Activated CD4-positive, alpha-beta T cell treated with anti-CD3 and anti-CD28 coated beads, Interleukin-2, amount 10 ng/mL, durations not matched to agents 7 days and 5 days (primary cell): ENCODE results near the gene DSCAML1. TPM values are rescaled to one million over a fixed set of nuclear protein-coding genes. Genes with fewer than 3 reads are reported as not detected.

Experiments used
- CTCF ChIA-PET: fragments of 350-600 bp; sonication (Branson Sonifier 250); formaldehyde crosslinking; loops from one replicate; lab custom pipeline; 2021; ENCODE audit warnings: antibody characterized with exemption; lab: Charles Lee
- POLR2A ChIA-PET: fragments of 350-600 bp; sonication (Branson Sonifier 250); formaldehyde crosslinking; loops from one replicate; lab custom pipeline; 2021; ENCODE audit warnings: antibody characterized with exemption; lab: Charles Lee
- DNase-seq: peaks from one replicate; pipeline ENCODE4 v3.0.0-alpha.2; 2020
- H3K27ac Mint-ChIP-seq: one replicate; pipeline ENCODE4 v1.8.0; 2021; ENCODE audit warnings: mild to moderate bottlenecking, moderate library complexity, mixed read lengths
- H3K27me3 Mint-ChIP-seq: one replicate; pipeline ENCODE4 v1.8.0; 2021; ENCODE audit warnings: mixed read lengths
- H3K36me3 Mint-ChIP-seq: one replicate; pipeline ENCODE4 v1.8.0; 2021; ENCODE audit warnings: low read depth, mixed read lengths
- H3K4me1 Mint-ChIP-seq: one replicate; pipeline ENCODE4 v1.8.0; 2021; ENCODE audit warnings: mixed read lengths
- H3K4me3 Mint-ChIP-seq: one replicate; pipeline ENCODE4 v1.8.0; 2021; ENCODE audit warnings: mild to moderate bottlenecking, moderate library complexity, mixed read lengths
- H3K9me3 Mint-ChIP-seq: one replicate; pipeline ENCODE4 v1.8.0; 2021; ENCODE audit warnings: mixed read lengths
- total RNA-seq, 2 experiments: library from RNA; stranded (reverse); gene quantifications; one replicate each; pipeline ENCODE4 v1.2.3, GENCODE V29; 2021

Gene DSCAML1
- total RNA-seq, 2 experiments from 2014 or later, result 0.02 to 0.25 TPM

DNA sequence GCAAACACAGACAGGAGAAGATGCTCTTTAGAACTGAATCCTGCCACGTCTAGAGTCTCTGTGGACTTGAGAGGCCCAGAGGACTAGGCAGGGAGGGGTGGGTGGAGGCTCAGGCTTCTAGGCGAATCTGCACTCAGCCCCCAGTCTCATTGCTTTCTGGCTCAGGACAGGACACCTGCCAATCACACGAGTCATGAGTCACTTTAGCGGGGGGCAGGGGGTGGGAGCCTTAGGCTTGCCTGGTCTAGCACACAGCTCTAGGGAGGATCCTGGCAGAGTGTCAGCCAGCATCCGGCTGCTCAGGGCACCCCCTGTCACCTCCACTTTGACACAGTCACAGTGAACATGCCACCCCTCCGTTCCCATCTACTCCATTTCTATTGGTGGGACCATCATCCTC lies 301.7 kb downstream of the DSCAML1 start:
- POLR2A ChIA-PET, result no interaction called here
- no peaks in the 10 kb centered on the region for H3K36me3 Mint-ChIP-seq
- H3K4me3 Mint-ChIP-seq, result no peak overlapping the region
- peaks cover 7% of the 10 kb centered on the region for H3K27me3 Mint-ChIP-seq
- no peak overlapping the region for H3K27ac Mint-ChIP-seq
- H3K4me1 Mint-ChIP-seq, result no peaks in the 10 kb centered on the region
- CTCF ChIA-PET, result no interaction called here
- no peaks in the 10 kb centered on the region for H3K9me3 Mint-ChIP-seq
- no peak for DNase-seq

DNA sequence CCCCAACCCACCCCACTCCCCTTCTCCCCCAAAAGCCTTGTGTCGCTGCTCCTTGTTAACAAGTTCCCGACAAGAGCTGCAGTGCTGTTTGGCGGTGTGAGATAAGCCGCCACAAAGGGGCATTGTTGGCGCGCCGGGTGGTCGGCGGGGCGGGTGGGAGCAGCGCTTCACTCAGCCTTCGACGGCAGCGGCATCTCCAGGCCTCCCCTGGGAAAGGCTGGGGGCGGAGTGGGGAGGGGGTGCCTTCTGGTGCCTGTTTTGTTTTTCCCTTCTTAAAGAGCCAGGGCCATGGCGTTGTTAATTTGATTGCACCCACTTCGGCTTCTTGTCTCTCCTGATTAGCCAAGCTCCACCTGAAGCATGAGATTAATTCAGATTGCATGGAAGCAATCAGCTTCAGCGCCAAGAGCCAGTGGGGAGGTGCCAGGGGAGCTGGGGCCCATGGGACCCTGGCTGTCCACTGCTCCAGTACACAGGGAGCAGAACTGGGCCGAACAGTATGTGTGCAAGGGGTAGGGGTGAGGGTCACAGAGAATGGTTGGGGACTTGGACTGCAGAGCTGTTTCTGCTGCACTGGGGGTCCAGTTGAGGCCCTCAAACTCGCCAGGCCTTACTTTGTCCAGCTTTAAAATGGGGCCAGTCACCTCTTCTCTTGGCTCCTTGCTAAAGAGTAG lies 304.3 kb downstream of the DSCAML1 start:
- ChIA-PET CTCF (no interaction called here), POLR2A (interaction anchor here (0.6 kb wide), 1 partner anchor 172 kb away, joined by 4 read pairs; no protein-coding TSS in a partner anchor)
- no peaks in the 10 kb centered on the region for H3K4me1 Mint-ChIP-seq
- H3K27me3 Mint-ChIP-seq, result peaks cover 11% of the 10 kb centered on the region
- DNase-seq, result no peak
- H3K27ac Mint-ChIP-seq, result no peak overlapping the region
- no peak overlapping the region for H3K4me3 Mint-ChIP-seq
- H3K36me3 Mint-ChIP-seq, result no peaks in the 10 kb centered on the region
- no peaks in the 10 kb centered on the region for H3K9me3 Mint-ChIP-seq

DNA sequence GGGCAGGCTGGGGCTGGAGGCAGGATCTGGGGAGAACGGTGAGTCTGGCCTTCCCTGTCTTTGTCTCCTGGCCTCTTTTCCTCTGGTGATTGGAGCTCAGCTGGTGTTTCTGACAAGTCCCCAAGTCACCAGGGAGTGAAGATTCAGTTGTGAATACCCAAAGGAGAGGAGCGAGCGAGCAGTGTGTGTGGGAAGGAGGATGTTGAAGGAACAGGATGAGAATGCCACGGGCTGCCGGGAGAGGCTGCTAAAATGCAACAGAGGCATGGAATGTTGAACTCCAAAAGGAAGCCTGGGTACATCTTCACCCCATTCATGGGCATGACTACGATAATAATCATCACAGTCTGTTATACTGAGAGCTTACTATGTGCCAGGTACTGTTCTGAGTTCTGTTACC lies 306.1 kb downstream of the DSCAML1 start:
- no peak for DNase-seq
- ChIA-PET CTCF (no interaction called here), POLR2A (no interaction called here)
- no peaks in the 10 kb centered on the region for H3K36me3 Mint-ChIP-seq
- no peak overlapping the region for H3K27ac Mint-ChIP-seq
- no peaks in the 10 kb centered on the region for H3K9me3 Mint-ChIP-seq
- peaks cover 11% of the 10 kb centered on the region for H3K27me3 Mint-ChIP-seq
- H3K4me3 Mint-ChIP-seq, result no peak overlapping the region
- H3K4me1 Mint-ChIP-seq, result no peaks in the 10 kb centered on the region

DNA sequence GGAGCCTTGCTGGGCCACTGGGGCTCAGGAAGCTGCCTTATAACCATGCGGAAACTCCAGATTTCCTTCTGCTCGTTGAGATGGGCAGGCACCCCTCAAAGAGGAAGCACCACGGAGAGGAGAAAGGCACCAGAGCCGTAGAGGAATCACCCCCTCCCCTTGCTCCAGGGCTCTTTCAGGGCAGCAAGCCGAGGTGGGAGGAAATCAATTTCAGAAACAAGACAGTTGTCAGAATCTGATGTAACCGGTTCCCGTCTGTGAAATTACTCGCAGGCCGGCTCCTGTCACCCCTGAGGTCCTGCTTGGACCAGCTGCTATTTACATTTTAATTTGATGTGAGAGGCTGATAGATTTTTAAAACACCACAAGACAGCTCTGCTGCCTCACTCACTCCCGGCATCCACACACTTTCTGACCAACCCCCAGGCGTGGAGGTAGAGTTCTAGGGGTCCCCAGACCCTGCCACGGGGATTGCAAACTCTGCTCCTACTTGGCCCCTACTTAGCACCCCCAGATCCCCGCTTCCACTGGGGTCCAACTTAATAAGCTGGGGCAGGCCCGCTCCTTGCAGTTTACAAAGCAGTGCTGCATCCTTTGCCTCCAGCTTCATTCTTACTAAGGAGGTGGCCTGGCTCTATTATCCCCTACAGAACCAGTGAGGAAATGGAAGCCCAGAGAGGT lies 306.9 kb downstream of the DSCAML1 start:
- POLR2A ChIA-PET, result no interaction called here
- no peak overlapping the region for H3K27ac Mint-ChIP-seq
- CTCF ChIA-PET, result no interaction called here
- no peak for DNase-seq
- no peak overlapping the region for H3K4me3 Mint-ChIP-seq
- H3K9me3 Mint-ChIP-seq, result no peaks in the 10 kb centered on the region
- H3K27me3 Mint-ChIP-seq, result peaks cover 11% of the 10 kb centered on the region
- H3K36me3 Mint-ChIP-seq, result no peaks in the 10 kb centered on the region
- H3K4me1 Mint-ChIP-seq, result no peaks in the 10 kb centered on the region

DNA sequence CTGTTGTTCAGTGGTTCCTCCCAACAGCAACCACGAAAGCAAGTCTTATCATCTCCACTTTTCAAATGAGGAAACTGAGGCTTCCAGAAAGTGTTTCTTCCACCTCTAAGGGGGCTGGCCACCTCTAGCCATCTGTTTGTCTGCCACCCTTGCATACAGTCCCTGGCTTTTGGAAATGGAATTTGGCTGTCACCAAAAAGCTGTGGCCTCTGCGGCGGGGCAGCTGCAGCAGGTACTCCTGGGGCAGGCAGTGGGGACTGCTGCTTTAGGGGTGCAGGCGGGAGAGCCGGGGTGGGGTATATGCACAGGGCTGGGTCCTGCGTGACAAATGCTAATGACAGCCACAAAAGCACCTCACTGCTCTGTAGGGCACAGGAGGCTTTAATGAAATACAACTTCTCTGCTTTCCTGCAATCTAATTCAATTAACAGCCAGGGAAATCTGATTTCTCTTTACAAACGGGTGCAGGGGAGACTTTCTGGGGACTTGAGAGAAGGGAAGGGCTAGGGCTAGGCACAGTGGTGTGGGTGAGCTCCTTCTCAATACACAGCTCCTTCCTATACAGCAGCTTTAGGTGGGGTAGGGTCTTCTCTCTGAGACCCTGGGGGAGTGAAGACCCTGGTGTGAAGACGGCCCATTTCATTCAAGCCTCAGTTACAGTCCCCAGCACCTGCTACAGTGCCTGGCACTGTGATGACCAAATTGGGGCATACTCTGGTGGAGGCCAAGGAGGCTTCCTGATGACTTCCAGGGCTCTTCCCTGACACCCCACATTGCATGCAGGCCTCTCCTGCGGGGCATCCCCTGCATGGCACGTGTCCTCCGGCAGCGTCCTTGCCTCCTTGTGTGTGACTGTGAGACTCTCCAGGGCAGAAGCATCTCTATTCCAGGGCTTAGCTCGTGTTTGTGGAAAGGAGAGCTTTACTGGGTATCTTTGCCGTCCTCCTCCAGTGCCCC lies 307.7 kb downstream of the DSCAML1 start:
- Mint-ChIP-seq H3K4me3 (no peak overlapping the region), H3K27ac (no peak overlapping the region), H3K36me3 (no peaks in the 10 kb centered on the region), H3K4me1 (no peaks in the 10 kb centered on the region), H3K27me3 (peaks cover 11% of the 10 kb centered on the region), H3K9me3 (no peaks in the 10 kb centered on the region)
- POLR2A ChIA-PET, result no interaction called here
- no peak for DNase-seq
- CTCF ChIA-PET, result no interaction called here

DNA sequence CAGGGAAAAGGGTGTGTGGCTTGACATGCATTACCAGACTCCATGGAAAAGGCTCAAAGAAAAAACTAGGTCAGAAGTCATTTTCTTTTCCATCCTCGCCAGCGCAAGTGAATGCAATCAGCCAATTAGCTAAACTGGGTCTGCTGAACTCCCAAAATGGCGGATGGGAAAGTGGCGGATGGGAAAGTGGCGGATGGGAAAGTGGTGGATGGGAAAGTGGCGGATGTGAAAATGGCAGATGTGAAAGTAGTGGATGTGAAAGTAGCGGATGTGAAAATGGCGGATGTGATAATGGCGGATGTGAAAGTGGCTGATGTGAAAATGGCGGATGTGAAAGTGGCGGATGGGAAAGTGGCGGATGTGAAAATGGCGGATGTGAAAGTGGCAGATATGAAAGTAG lies 311.0 kb downstream of the DSCAML1 start:
- ChIA-PET CTCF (no interaction called here), POLR2A (no interaction called here)
- DNase-seq, result no peak
- Mint-ChIP-seq H3K4me1 (no peaks in the 10 kb centered on the region), H3K36me3 (no peaks in the 10 kb centered on the region), H3K9me3 (no peaks in the 10 kb centered on the region), H3K27ac (no peak overlapping the region), H3K27me3 (peaks cover 8% of the 10 kb centered on the region), H3K4me3 (no peak overlapping the region)

DNA sequence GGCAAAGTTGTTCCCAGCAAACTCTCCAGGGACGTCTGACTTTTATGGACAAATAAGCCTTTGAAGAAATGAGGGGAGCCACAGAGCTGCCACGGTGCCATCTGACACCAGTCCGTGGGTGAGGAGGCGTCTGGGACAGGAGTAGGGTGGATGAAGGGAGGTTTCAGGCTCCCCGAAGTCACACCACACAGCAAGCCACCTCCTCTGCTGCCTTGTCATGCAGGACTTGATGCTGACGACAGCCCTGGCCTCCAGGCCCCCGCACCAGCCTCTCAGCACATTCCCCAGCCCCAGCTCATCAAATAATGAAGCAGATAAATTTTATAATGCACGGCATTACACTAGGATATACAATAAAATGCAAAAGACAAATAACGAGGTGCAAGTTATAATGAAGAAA lies 312.9 kb downstream of the DSCAML1 start:
- Mint-ChIP-seq H3K27ac (no peak overlapping the region), H3K27me3 (peaks cover 4% of the 10 kb centered on the region), H3K4me1 (no peaks in the 10 kb centered on the region), H3K36me3 (no peaks in the 10 kb centered on the region), H3K9me3 (no peaks in the 10 kb centered on the region), H3K4me3 (no peak overlapping the region)
- POLR2A ChIA-PET, result no interaction called here
- DNase-seq, result no peak
- CTCF ChIA-PET, result no interaction called here

DNA sequence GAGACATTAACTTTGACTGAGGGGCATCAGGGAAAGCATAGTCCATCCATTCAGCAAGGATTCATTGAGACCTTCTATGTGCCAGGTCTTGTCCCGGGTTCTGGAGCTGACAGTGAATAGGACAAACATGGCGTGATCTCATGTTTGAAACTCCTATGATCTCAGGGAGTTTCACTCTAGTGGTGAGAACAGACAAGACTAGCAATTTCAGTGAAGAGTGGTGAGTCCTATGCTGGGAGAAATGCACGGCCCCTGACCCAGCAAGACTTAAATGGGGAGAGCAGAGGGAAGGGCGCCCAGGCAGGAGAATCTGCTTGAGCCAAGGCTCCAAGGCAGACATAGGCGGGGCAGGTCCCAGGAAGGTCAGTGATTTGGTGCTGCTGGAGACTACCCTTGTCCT lies 313.6 kb downstream of the DSCAML1 start:
- Mint-ChIP-seq H3K4me3 (no peak overlapping the region), H3K9me3 (no peaks in the 10 kb centered on the region), H3K27me3 (peaks cover 2% of the 10 kb centered on the region), H3K36me3 (no peaks in the 10 kb centered on the region), H3K4me1 (no peaks in the 10 kb centered on the region), H3K27ac (no peak overlapping the region)
- CTCF ChIA-PET, result no interaction called here
- no peak for DNase-seq
- POLR2A ChIA-PET, result no interaction called here

DNA sequence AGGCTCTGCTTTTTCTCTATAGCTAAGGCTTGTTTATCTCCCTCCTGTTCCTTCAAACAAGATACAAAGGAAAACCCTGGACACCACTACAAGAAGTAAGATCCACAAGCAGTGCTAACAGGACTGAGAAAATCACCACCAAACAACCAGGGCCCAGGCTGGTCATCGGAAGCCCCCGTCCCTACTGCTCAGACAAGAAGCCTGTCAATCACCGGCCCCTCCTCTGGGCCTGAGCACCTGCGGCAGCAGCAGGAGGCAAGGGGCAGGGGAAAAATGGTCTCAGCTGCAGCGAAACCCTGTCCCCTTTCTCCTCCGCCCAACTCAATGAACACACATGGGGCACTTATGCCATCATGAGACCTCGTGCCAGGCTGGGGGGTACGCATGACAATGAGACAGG lies 314.1 kb downstream of the DSCAML1 start:
- H3K36me3 Mint-ChIP-seq, result no peaks in the 10 kb centered on the region
- DNase-seq, result no peak
- no peaks in the 10 kb centered on the region for H3K9me3 Mint-ChIP-seq
- CTCF ChIA-PET, result no interaction called here
- no peak overlapping the region for H3K4me3 Mint-ChIP-seq
- H3K27me3 Mint-ChIP-seq, result no peaks in the 10 kb centered on the region
- H3K4me1 Mint-ChIP-seq, result no peaks in the 10 kb centered on the region
- no peak overlapping the region for H3K27ac Mint-ChIP-seq
- POLR2A ChIA-PET, result no interaction called here

DNA sequence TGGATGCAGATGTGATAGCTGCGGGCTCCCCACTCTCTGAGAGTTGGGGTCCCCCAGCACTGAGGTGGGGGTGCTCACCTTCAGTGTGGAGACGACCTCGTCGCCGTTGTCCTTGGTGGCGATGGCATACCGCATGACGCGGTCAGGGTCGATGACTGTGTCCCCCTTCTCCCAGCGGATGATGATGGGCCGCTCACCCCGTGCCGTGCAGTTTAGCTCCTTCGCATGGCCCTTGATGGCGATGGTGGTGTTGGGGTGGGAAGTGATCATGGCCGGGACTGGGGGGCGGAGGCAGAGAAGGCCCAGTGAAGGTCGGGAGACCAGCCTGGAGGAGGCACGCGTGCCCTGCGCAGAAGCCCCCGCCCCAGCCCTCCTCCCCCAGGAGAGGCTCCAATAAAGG lies 315.1 kb downstream of the DSCAML1 start:
- Mint-ChIP-seq H3K27me3 (no peaks in the 10 kb centered on the region), H3K27ac (no peak overlapping the region), H3K4me1 (no peaks in the 10 kb centered on the region), H3K36me3 (no peaks in the 10 kb centered on the region), H3K4me3 (no peak overlapping the region), H3K9me3 (no peaks in the 10 kb centered on the region)
- ChIA-PET CTCF (interaction anchor here (1.6 kb wide), 1 partner anchor 56 kb away, joined by 5 read pairs; no protein-coding TSS in a partner anchor), POLR2A (no interaction called here)
- no peak for DNase-seq

DNA sequence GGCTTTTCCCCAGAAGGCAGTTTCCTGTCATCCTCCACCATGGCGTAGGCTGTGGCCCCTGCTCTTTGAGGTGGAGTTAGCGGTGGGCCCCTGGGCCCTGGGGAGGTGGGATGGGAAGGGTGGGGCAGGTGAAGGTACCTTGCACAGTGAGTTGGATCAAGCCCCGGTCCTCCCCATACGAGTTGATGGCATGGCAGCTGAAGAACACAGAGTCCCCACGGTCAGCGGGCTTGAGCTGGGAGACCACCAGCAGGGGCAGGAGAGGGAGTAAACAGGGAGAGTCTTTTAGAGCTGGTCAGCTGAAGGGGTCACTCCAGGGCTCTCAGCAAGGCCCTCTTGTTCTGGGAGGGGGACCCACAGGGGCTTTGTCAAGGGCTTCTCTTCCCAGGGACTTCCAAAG lies 316.0 kb downstream of the DSCAML1 start:
- Mint-ChIP-seq H3K27ac (no peak overlapping the region), H3K36me3 (no peaks in the 10 kb centered on the region), H3K27me3 (no peaks in the 10 kb centered on the region), H3K4me3 (no peak overlapping the region), H3K4me1 (no peaks in the 10 kb centered on the region), H3K9me3 (no peaks in the 10 kb centered on the region)
- DNase-seq, result no peak
- ChIA-PET POLR2A (interaction anchor here (0.7 kb wide), 1 partner anchor 12 kb away, joined by 3 read pairs; no protein-coding TSS in a partner anchor), CTCF (interaction anchor here (1.6 kb wide), 1 partner anchor 55 kb away, joined by 5 read pairs; no protein-coding TSS in a partner anchor)

DNA sequence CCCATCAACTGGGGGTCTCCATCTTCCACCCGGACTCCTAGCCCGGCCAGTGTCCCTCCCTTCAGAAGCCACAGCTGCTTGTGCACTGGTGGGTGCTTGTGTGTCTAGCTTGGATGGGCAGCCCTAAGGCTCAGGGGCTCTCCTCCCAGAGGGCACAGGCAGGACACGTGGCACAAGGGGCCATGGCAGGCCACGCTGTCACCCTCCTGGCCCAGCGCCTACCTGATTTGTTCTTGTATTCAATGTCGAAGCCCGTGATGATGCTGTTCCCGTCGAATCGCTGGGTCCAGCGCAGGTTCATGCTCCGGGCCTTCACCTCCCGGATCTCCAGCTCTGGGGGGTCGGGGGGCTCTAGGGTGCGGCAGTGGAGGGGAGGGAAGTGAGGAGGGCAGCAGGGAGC lies 316.8 kb downstream of the DSCAML1 start:
- H3K4me1 Mint-ChIP-seq, result no peaks in the 10 kb centered on the region
- no peaks in the 10 kb centered on the region for H3K36me3 Mint-ChIP-seq
- DNase-seq, result no peak
- no peak overlapping the region for H3K27ac Mint-ChIP-seq
- H3K4me3 Mint-ChIP-seq, result no peak overlapping the region
- CTCF ChIA-PET, result interaction anchor here (1.6 kb wide), 1 partner anchor 54 kb away, joined by 5 read pairs; no protein-coding TSS in a partner anchor
- no peaks in the 10 kb centered on the region for H3K27me3 Mint-ChIP-seq
- POLR2A ChIA-PET, result no interaction called here
- H3K9me3 Mint-ChIP-seq, result no peaks in the 10 kb centered on the region

DNA sequence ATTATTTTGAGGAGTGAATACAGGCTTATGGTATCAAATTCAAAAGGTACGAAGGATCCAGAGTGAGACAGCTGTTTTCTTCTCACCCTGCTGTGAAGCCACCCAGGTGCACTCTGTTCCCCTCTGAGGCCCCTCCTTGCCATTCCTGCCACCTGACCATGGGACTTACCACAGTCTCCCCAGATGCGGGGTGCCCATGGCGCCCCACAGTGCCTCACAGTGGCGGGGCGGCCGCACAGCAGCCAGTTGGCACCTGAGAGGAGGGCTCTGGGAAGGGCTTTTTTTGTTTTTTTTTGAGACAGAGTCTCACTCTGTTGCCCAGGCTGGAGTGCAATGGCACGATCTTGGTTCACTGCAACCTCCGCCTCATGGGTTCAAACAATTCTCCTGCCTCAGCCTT lies 317.6 kb downstream of the DSCAML1 start:
- Mint-ChIP-seq H3K27me3 (no peaks in the 10 kb centered on the region), H3K27ac (no peak overlapping the region), H3K4me1 (no peaks in the 10 kb centered on the region), H3K9me3 (no peaks in the 10 kb centered on the region), H3K4me3 (no peak overlapping the region), H3K36me3 (no peaks in the 10 kb centered on the region)
- CTCF ChIA-PET, result interaction anchor here (0.7 kb wide), 1 partner anchor 593 kb away, joined by 3 read pairs; no protein-coding TSS in a partner anchor
- POLR2A ChIA-PET, result no interaction called here
- no peak for DNase-seq
